ENCODE results near the gene FCRLB. TPM values are rescaled to one million over a fixed set of nuclear protein-coding genes. Genes with fewer than 3 reads are reported as not detected.

Gene FCRLB
- total and polyA plus RNA-seq, 2 donors (not counting 1 experiment from before 2014, with no cell fraction given): 3.8 to 6.4 TPM

- peaks cover 45 to 54% of the 10 kb centered on the region in 2 donors for H3K4me1 ChIP-seq (ENCODE audit: control insufficient read depth in 2 of 2, insufficient read depth in 2 of 2, low read length in 2 of 2)
- Mint-ChIP-seq H3K4me1 (peaks cover 19% of the 10 kb centered on the region), H3K27ac (no peak overlapping the region), H3K4me3 (no peak overlapping the region), H3K27me3 (no peaks in the 10 kb centered on the region), H3K9me3 (ENCODE audit: insufficient read depth) (no peaks in the 10 kb centered on the region)
- no peak overlapping the region for H2AFZ ChIP-seq (ENCODE audit: insufficient read depth, low read depth, low read length, poor library complexity, severe bottlenecking)
- DNase-seq (no peak), ATAC-seq (ENCODE audit: low read depth) (no peak)
- intact Hi-C loops (cut with micrococcal nuclease): no loop called here
- peaks cover 82% of the 10 kb centered on the region for H3K79me2 ChIP-seq (ENCODE audit: control insufficient read depth, insufficient read depth, low read length)
- H3K36me3 ChIP-seq (replicated peaks in 1 of 2; ENCODE audit: control extremely low read depth in 1 of 2, control insufficient read depth in 1 of 2, extremely low read depth in 1 of 2, insufficient read depth in 2 of 2, low read length in 1 of 2): peaks cover 0 to 9% of the 10 kb centered on the region in 2 experiments
- no peak overlapping the region for H3K27ac ChIP-seq (ENCODE audit: low read length in 2 of 2)
- H3K4me2 ChIP-seq (replicated peaks; ENCODE audit: low read depth, low read length, poor library complexity, severe bottlenecking): no peak overlapping the region
- ChIA-PET CTCF (interaction anchor here (0.7 kb wide), 1 partner anchor 18 kb away, joined by 4 read pairs; no protein-coding TSS in a partner anchor), POLR2A (no interaction called here)
- TF ChIP-seq CTCF (IDR thresholded peaks at IDR 0.05): no peak
- no peak for TF ChIP-seq EZH2 (IDR thresholded peaks at IDR 0.05; ENCODE audit: borderline replicate concordance, insufficient read depth, low read depth, low read length, poor library complexity, severe bottlenecking)
- no peaks in the 10 kb centered on the region for H3K9me3 ChIP-seq (ENCODE audit: control extremely low read depth in 1 of 3, control insufficient read depth in 2 of 3, insufficient read depth in 1 of 3, low read length in 2 of 3)
- no peaks in the 10 kb centered on the region for H3K27me3 ChIP-seq (replicated peaks in 1 of 4; ENCODE audit: control extremely low read depth in 1 of 4, control insufficient read depth in 3 of 4, insufficient read depth in 4 of 4, low read length in 3 of 4)
- WGBS (ENCODE audit: insufficient coverage): 58% methylated on average over 2 of the region's 4 CpGs
- H4K20me1 ChIP-seq (ENCODE audit: control insufficient read depth, insufficient read depth, low read length, poor library complexity, severe bottlenecking): peaks cover 26% of the 10 kb centered on the region
- H3K4me3 ChIP-seq (ENCODE audit: control extremely low read depth in 1 of 5, extremely low read depth in 1 of 5, insufficient read depth in 1 of 5, low read depth in 2 of 5, low read length in 4 of 5): no peak overlapping the region
- H3K9ac ChIP-seq (ENCODE audit: low read length): no peak overlapping the region
Measured at GRCh38 chr1:161773791-161774190, 52.4 kb downstream of the FCRLB start.

GRCh38 chr1:161777261-161777660 is 55.9 kb downstream of the FCRLB start:
- Histone ChIP-seq H2AFZ (ENCODE audit: insufficient read depth, low read depth, low read length, poor library complexity, severe bottlenecking) (no peak overlapping the region), H3K9me3 (ENCODE audit: control extremely low read depth in 1 of 3, control insufficient read depth in 2 of 3, insufficient read depth in 1 of 3, low read length in 2 of 3) (no peaks in the 10 kb centered on the region), H3K4me1 (ENCODE audit: control insufficient read depth in 2 of 2, insufficient read depth in 2 of 2, low read length in 2 of 2) (peaks cover 38 to 42% of the 10 kb centered on the region in 2 donors), H4K20me1 (ENCODE audit: control insufficient read depth, insufficient read depth, low read length, poor library complexity, severe bottlenecking) (peaks cover 5% of the 10 kb centered on the region), H3K79me2 (ENCODE audit: control insufficient read depth, insufficient read depth, low read length) (peaks cover 68% of the 10 kb centered on the region), H3K9ac (ENCODE audit: low read length) (no peak overlapping the region), H3K27me3 (replicated peaks in 1 of 4; ENCODE audit: control extremely low read depth in 1 of 4, control insufficient read depth in 3 of 4, insufficient read depth in 4 of 4, low read length in 3 of 4) (no peaks in the 10 kb centered on the region), H3K27ac (ENCODE audit: low read length in 2 of 2) (peak overlapping the region in 1 of 2 donors; percentile 32), H3K4me2 (replicated peaks; ENCODE audit: low read depth, low read length, poor library complexity, severe bottlenecking) (peak overlapping the region; percentile 10), H3K36me3 (replicated peaks in 1 of 2; ENCODE audit: control extremely low read depth in 1 of 2, control insufficient read depth in 1 of 2, extremely low read depth in 1 of 2, insufficient read depth in 2 of 2, low read length in 1 of 2) (peaks cover 2 to 21% of the 10 kb centered on the region in 2 experiments), H3K4me3 (ENCODE audit: control extremely low read depth in 1 of 5, extremely low read depth in 1 of 5, insufficient read depth in 1 of 5, low read depth in 2 of 5, low read length in 4 of 5) (no peak overlapping the region)
- DNase-seq (no peak), ATAC-seq (ENCODE audit: low read depth) (no peak)
- WGBS (ENCODE audit: insufficient coverage): no CpG with 5 or more reads among the region's 2 CpGs
- intact Hi-C loops (cut with micrococcal nuclease): no loop called here
- ChIA-PET POLR2A (no interaction called here), CTCF (no interaction called here)
- H3K4me3 Mint-ChIP-seq: no peak overlapping the region
- H3K4me1 Mint-ChIP-seq: peaks cover 5% of the 10 kb centered on the region
- no peaks in the 10 kb centered on the region for H3K9me3 Mint-ChIP-seq (ENCODE audit: insufficient read depth)
- no peak overlapping the region for H3K27ac Mint-ChIP-seq
- H3K27me3 Mint-ChIP-seq: no peaks in the 10 kb centered on the region
- no peak for TF ChIP-seq CTCF (IDR thresholded peaks at IDR 0.05)

Small RNA genes lying within 50 kb of the gene (small RNA-seq; reads per million reads assigned to genes)
- gene RF00019 (ENCODE audit: insufficient read length, low read depth, low replicate concordance) (not detected), gene RN7SL466P (ENCODE audit: insufficient read length, low read depth, low replicate concordance) (not detected)

Other genes starting within 250 kb of the FCRLB start
- gene FCGR2A, start 216.1 kb upstream of the FCRLB start, total RNA-seq: 14.4 and 15.5 TPM in 2 replicates
- gene FCGR2A, start 216.1 kb upstream of the FCRLB start, polyA plus RNA-seq: 7.7 and 12.0 TPM in 2 replicates
- 11.2 and 11.9 TPM in 2 replicates for gene HSPA6, start 197.0 kb upstream of the FCRLB start, total RNA-seq
- 2.6 and 8.5 TPM in 2 replicates for gene HSPA6, start 197.0 kb upstream of the FCRLB start, polyA plus RNA-seq
- 0.92 and 1.3 TPM in 2 replicates for gene FCGR3A, start 171.7 kb upstream of the FCRLB start, total RNA-seq
- 1.5 and 3.1 TPM in 2 replicates for gene FCGR3A, start 171.7 kb upstream of the FCRLB start, polyA plus RNA-seq
- not detected in 2 replicates for gene FCGR3B, start 90.4 kb upstream of the FCRLB start, total RNA-seq
- 0.13 and 0.27 TPM in 2 replicates for gene FCGR3B, start 90.4 kb upstream of the FCRLB start, polyA plus RNA-seq
- 143 and 144 TPM in 2 replicates for gene FCGR2B, start 58.4 kb upstream of the FCRLB start, total RNA-seq
- 189 and 282 TPM in 2 replicates for gene FCGR2B, start 58.4 kb upstream of the FCRLB start, polyA plus RNA-seq
- gene FCRLA, start 14.3 kb upstream of the FCRLB start, total RNA-seq: 140 and 142 TPM in 2 replicates
- gene FCRLA, start 14.3 kb upstream of the FCRLB start, polyA plus RNA-seq: 105 and 248 TPM in 2 replicates
- gene DUSP12, start 28.2 kb downstream of the FCRLB start, total RNA-seq: 41.2 and 41.9 TPM in 2 replicates
- 29.5 and 32.4 TPM in 2 replicates for gene DUSP12, start 28.2 kb downstream of the FCRLB start, polyA plus RNA-seq
- 25.6 and 26.6 TPM in 2 replicates for gene ATF6, start 44.8 kb downstream of the FCRLB start, total RNA-seq
- 5.7 and 6.8 TPM in 2 replicates for gene ATF6, start 44.8 kb downstream of the FCRLB start, polyA plus RNA-seq

Data from B cell (primary cell).